NOMO-1 treated with dmso at 0.1 percent for 144 hours (cell line): ENCODE data around the gene NR3C2.

Experiments
- DNase-seq: peaks from one replicate; lab custom pipeline; 2025; ENCODE audit not compliant: unreplicated experiment; lab: John Stamatoyannopoulos, UW

Gene NR3C2

DNA sequence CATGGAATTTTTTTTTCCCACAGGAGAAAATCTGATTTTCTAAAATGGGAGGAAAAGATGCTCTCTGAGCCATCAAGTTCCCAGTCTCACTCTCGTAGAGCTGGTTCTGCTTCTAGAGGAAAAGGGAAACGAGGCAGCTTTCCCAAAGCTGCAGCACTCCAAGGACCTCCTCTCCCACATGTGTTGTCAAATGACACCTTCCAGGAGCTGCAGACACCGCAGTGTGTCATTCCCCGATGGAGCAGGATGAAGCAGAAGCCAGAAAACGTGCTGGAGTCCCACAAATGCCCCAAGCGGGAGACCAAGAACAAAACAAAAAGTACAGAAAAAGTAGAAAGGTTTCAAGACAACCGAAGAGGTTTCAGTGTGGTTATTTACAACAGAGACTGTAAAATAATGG lies 362.3 kb downstream of the NR3C2 start:
- no peak for DNase-seq

DNA sequence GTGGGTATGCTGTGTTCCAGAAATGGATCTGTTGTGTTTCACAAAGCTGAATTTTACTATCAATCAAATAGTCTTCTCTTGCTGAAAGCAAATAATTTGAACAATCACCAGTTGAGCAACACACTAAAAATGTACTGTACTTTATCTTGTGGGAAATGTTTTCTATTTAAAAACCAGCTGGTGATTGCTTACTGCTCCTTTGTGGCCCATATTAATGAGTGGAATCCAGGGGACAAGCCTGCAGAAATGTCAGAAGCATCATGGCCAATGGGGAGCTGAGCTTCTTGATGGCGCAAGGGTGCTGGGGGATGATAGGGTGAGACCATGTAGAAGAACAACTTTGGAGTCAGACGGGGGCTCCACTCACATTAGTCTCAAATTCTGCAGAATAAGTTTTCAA lies 364.2 kb downstream of the NR3C2 start:
- DNase-seq = no peak

DNA sequence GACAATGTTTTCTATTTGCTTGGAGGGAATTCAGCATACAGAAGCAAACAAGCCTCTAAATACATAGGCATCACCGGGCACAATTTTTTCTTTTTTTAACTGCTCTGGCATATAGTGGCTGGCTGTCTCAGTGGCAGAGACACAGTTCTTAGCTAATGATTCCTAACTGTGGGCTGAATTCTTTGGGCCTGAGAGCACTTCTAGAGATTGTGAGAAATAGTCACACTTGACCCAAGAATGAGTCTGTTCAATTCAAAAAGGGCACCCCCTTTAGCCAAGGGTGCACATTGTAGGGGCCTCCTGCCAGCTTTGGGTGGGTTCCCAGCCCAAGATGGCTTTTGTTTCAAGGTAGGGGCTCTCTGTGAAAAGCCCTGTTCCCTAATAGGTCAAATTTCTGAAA lies 364.6 kb downstream of the NR3C2 start:
- no peak for DNase-seq

DNA sequence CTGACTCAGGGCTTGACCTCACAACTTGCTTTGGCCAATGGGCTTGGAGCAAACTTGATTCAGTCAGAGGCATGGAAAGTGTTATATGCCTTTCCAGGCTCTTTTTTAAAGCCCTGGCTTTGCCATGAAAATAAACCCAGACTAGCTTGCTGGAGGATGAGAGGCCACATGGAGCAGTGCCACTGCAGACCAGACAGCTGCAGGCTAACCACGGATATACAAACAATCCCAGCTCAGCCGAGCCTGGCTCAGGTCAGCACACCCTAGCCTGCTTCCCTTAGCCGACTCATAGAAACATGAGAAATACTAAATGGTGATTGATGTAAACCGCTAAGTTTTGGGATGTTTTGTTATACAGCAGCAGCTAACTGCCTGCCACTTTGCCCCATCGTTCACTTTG lies 365.2 kb downstream of the NR3C2 start:
- DNase-seq = no peak

- no peak for DNase-seq
These were observed 366.8 kb downstream of the NR3C2 start for GRCh38 chr4:148075438-148075837.

GRCh38 chr4:148074462-148074861 lies 367.8 kb downstream of the NR3C2 start:
- no peak for DNase-seq

- DNase-seq = no peak
These were observed 368.9 kb downstream of the NR3C2 start for GRCh38 chr4:148073349-148073748.

DNA sequence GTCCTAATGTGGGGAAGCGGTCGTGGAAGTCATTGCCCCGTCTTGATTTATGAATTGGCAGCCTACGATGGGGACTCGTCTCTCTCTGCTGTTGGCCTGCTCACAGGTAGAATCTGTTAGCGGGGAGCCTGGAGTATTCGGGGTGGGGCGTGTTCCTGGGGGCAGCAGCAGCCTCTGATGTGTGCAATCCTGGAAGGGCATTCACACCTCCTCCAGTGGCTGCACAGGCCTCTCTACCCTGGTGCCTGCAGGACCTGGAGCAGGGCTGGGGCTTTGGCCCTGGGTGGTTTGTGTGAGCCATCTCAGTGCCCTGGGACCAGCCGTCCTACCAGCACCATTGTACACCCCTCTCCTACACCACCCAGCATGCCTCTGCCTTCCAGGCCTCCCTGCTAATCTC lies 369.4 kb downstream of the NR3C2 start:
- DNase-seq = no peak

DNA sequence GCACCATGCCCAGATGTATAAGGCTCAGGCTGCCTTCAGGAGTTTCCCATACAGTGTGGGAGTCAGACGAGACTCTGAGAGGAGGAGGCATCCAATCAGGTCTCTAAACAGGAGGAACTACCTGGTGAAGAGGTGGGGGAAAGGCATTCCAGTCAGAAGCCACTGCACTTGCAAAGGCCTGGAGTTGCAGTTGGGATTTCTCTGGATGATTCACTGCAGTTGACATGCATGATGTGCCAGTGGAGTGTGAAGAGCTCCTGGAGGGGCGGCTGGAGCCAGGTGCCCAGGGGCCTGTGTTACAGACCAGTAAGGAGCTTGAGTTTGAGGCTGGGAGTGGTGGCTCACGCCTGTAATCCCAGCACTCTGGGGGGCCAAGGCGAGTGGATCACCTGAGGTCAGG lies 371.2 kb downstream of the NR3C2 start:
- DNase-seq = no peak

- no peak for DNase-seq
These were observed 372.4 kb downstream of the NR3C2 start for GRCh38 chr4:148069895-148070178.

DNA sequence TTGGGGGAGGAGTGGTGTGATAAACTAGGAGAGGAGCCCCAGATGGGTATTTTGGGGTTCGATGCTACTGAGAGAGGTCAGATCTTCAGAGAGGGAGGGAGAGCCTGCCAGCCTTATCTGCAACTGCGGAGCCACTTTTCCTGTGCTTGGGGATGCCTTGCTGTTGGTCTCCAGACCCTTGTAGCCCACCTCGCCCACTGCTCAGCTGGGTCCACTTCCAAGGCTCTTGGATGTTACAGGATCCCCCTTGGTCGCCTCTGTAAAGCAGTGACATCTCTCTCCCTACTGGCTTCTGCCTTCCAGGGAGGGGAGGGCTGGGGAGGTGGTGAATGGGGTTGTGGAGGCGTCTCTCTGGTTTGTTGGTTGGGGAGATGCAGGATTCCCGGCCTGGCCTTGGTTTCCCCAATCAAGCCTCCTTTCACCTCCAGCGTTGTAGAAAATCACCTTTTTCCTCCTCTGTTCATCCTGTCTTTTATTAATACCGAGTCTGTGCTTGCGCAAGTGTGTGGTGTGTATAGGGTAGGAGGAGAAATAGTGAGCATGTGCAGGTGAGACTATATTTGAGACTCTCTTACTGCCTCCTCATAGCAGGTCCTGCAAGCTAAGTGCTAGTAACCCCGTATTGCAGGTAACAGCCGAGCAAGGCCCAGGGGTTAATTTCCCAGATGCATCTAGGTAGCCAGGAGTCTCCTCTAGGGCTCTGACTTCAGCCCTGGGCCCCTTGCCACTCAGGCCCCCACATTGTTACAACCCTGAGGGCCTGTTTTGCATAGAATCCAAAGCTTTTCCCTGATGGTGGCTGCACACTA lies 372.9 kb downstream of the NR3C2 start:
- no peak for DNase-seq

DNA sequence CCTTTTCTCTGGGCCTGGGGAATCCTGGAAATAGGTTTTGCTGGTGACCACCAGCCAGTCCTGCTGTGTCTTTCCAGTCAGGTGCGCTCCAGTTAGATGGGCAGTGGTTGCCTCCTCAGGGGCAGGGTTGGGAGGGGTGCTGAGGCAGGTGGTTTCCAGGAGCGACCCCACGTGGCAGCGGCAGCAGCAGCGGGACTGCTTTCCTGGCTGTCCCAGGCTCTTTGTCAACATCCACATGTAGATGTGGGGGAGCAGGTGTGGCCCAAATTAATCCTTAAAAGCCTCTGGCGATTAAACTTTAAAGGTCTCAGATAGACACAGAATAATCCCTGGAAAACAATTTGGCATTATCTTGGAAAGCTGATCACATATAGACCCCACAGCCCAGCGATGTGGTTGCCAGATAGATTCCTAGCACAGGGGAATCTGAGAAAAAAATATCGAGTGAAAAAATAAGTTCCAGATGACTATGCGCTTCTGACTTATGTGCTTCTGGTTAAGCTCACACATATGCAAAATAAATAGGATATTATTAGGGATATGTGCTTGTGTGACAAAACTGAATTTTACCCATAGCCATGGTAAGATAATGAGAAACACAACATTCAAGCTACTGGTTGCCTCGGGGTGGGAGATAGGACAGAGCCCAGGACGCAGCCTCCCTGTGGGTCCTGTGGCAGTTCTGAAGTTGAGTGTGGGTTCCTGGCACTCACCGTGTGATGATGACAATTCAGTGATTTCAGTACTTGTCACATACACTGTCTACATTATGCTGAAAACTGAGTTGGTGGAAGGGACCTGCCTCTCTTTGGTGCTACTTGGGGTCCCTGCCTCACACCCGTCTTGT lies 373.9 kb downstream of the NR3C2 start:
- DNase-seq = no peak

DNA sequence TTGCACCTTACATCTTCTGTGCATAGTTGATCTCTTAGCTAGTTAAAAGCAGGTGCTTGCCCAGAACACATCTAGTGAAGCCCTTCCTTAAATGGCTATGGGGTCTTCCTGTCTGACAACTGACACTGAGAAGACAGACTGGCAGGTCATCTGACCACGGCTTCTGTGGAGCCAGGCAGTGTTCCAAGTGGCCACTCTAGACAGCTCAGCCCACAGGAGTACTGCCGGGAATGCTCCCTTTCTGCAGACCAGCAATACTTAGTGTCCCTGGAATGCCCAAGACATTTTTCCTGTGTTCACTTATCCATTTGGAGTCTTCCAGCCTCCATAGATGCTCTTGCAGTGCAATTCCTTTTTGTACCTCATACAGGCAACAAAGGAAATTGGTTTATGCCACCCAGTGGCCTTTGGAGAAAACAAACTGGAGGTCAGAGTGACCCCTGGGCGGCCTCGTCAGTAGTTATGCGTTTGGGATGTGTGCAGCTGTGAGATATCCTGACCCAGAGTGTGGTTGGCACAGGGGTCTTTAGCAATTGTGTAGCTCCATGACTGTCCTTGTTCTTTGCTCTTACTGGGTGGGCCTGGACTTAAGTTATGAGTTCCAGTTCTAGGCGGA lies 374.8 kb downstream of the NR3C2 start:
- DNase-seq = no peak

- no peak for DNase-seq
These were observed 377.1 kb downstream of the NR3C2 start for GRCh38 chr4:148065075-148065474.

- DNase-seq = no peak
These were observed 377.8 kb downstream of the NR3C2 start for GRCh38 chr4:148064451-148064850.

DNA sequence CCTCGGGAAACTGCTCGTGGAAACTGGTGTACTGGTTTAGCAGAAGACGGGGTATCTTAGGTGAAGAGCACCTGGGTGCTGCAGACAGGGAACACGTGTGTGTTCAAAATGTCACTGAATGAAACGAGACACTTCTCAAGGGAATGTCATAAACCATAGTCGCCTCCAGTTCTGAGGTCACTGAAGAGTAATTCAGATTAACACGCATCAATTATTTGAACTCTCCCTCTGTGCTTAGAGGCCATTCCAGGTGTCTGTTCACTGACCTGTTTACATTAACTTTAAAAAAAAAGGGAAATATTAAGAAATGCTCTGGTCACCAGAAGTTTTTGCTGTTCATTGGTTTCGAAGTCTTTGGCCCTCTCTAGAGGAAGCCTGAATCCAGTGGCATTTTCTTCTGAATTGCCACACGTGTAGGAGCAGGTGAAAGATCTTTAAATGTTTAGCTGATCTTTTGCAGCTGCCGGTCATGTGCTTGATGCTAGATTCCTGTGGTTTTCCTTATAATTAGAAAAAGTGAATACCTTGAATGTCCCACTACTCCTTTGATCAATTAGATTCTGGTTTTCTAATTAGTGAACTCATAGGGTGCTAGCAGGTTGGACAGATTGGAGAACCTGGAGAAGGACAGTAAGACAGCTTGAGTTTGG lies 379.8 kb downstream of the NR3C2 start:
- no peak for DNase-seq

DNA sequence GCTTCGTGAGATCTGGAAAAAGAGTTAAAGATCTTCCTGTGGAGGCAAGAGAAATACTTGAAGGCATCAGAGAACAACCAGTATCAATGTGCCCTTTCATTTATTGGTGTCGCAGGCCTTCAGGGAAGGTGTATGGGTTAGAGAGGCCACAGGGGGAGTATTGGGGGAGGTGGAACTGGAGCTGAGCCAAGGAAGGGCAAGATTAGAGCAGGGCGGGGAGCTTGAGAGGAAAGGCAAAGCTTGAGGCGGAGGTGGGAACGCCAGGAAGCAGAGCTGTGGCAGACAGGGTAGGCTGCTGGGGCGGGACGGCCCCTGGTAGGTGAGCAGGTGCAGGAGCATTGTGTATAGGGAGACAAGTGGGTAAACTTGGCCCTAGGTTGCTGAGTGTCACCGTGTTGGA lies 380.4 kb downstream of the NR3C2 start:
- no peak for DNase-seq

DNA sequence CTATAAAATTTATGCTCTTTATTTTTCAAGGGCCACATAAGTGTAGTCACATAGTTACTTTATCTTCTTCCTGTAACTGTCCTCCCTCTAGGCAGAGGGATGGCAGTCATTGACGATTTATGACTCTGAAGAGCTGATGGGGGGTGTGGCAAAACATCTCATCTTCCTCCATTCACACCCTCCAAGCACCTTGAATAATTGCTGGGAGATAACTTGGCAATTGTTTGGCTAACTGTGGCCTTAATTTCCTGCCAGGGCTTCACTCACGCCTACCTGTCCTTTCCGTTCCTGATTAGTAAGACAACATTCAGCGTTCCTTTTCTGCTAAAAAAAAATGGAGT lies 381.1 kb downstream of the NR3C2 start:
- no peak for DNase-seq

GRCh38 chr4:148060264-148061140 lies 381.7 kb downstream of the NR3C2 start:
- DNase-seq = no peak

DNA sequence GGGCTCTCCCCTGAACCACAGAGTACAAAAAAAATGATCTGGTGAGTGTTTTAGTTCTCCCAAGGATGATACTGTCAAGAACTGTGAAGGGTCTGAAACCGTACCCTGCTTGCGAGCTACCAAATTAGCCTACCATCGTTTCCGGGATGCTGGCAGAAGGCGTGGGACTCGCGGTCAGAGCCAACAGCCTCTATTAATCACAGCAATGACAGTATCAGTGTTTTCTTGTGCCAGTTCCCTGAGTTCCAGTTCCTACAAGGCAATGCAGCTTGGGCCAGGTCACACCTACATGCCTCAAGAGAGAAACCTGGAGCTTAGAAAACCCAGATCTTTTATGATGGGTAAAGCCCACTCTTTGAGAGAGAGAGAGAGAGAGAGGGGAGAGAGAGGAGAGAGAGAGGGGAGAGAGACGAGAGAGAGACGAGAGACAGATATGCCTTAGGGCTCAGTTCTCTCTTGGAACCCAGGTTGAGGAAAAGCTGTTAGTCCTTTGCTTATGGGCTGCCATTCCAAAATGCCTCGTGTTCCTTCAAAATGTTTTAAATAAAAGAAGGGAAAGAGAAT lies 382.5 kb downstream of the NR3C2 start:
- DNase-seq = no peak
